Choroid plexus epithelial cell (primary cell): Measurements from ENCODE around the gene SELENOV.

Experiments
- DNase-seq: peaks from one replicate; pipeline ENCODE4 v3.0.0-alpha.2; 2010; ENCODE audit warnings: low read depth
- H3K4me3 ChIP-seq: 2 replicates; pipeline ENCODE4 v1.5.1; 2011; ENCODE audit warnings: low read depth, mild to moderate bottlenecking, control low read depth, low read length, moderate library complexity
- CTCF ChIP-seq: conservative IDR thresholded peaks from 2 replicates; pipeline ENCODE4 v1.5.1; 2011; ENCODE audit warnings: low read depth, mild to moderate bottlenecking, control low read depth, inconsistent platforms, low read length, moderate library complexity

The SELENOV gene

GRCh38 chr19:39501340-39501739, 13.6 kb upstream of the SELENOV start:
- TF ChIP-seq CTCF = no peak
- no peak for DNase-seq
- H3K4me3 ChIP-seq = no peak overlapping the region

- peak; percentile 49 for TF ChIP-seq CTCF
- peak; percentile 73 for DNase-seq
- H3K4me3 ChIP-seq = no peak overlapping the region
Measured at GRCh38 chr19:39502640-39503417, 12.1 kb upstream of the SELENOV start.

- H3K4me3 ChIP-seq = peak overlapping the region; percentile 38
- TF ChIP-seq CTCF = no peak
- no peak for DNase-seq
Measured at GRCh38 chr19:39506598-39506943, 8.4 kb upstream of the SELENOV start.

- peak; percentile 67 for DNase-seq
- peak overlapping the region; percentile 58 for H3K4me3 ChIP-seq
Measured at GRCh38 chr19:39506944-39507714, 7.8 kb upstream of the SELENOV start.

DNA sequence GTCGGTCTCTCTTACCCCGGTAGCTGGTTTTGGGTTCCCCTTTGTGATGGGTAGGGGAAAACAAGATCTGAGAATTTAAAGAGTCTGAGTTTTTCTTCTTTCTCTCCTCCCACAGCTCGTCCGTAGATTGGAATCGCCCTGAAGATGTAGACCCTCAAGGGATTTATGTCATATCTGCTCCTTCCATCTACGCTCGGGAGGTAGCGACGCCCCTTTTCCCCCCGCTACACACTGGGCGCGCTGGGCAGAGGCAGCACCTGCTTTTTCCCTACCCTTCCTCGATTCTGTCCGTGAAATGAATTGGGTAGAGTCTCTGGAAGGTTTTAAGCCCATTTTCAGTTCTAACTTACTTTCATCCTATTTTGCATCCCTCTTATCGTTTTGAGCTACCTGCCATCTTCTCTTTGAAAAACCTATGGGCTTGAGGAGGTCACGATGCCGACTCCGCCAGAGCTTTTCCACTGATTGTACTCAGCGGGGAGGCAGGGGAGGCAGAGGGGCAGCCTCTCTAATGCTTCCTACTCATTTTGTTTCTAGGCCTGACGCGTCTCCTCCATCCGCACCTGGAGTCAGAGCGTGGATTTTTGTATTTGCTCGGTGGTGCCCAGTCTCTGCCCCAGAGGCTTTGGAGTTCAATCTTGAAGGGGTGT, 7.1 kb upstream of the SELENOV start:
- H3K4me3 ChIP-seq = peak overlapping the region; percentile 58
- no peak for DNase-seq
- no peak for TF ChIP-seq CTCF

More at GRCh38 chr19:39506944-39507714, 7.8 kb upstream of the SELENOV start:
- no peak for TF ChIP-seq CTCF

- H3K4me3 ChIP-seq = no peak overlapping the region
- no peak for TF ChIP-seq CTCF
- no peak for DNase-seq
Measured at GRCh38 chr19:39508629-39509028, 6.3 kb upstream of the SELENOV start.
